Mucosa of descending colon (tissue), 3 donors: ENCODE results near the gene GCSAM. TPM values are rescaled to one million over a fixed set of nuclear protein-coding genes. Genes with fewer than 3 reads are reported as not detected.

Experiments
- ATAC-seq: fragments of 200-7000 bp; cut with Tn5 transposase; one replicate; pipeline ENCODE4 v1.9.1; 2020; ENCODE audit warnings: mild to moderate bottlenecking, moderate library complexity
- DNase-seq, 3 donors: peaks; one replicate each; pipeline ENCODE4 v3.0.0-alpha.2; 2020
- H3K36me3 ChIP-seq: fragments of 200-600 bp; one replicate; pipeline ENCODE4 v1.8.0; 2021; ENCODE audit warnings: low read depth, mild to moderate bottlenecking
- H3K4me1 ChIP-seq: fragments of 200-600 bp; one replicate; pipeline ENCODE4 v1.8.0; 2021; ENCODE audit warnings: low read depth, mild to moderate bottlenecking
- H3K4me3 ChIP-seq: fragments of 200-600 bp; one replicate; pipeline ENCODE4 v1.8.0; 2021; ENCODE audit warnings: mild to moderate bottlenecking
- H3K9me3 ChIP-seq: fragments of 200-600 bp; one replicate; pipeline ENCODE4 v1.8.0; 2021; ENCODE audit warnings: mild to moderate bottlenecking
- intact Hi-C, 2 donors: fragments of 100-400 bp; cut with DNase I in 1 of 2; cut with micrococcal nuclease in 1 of 2; formaldehyde crosslinking; loops; one replicate each; pipeline versions ENCODE4 v1.11.0 to v1.11.1; 2022; cut with DNase I, micrococcal nuclease
- long read RNA-seq, 2 donors: library from polyadenylated mRNA; unstranded; transcript quantifications; one replicate each; pipeline ENCODE4 v2.0.0, GENCODE V29; 2019 to 2021
- total RNA-seq, 3 donors: library from RNA; stranded (reverse); fragmentation: NEBNext Ultra II Directional in 2 of 3; extraction: Animal tissue kit (Norgen Biotek cat#: 25700) in 2 of 3; gene quantifications; one replicate each; pipeline versions ENCODE4 v1.2.1 to v1.2.4, GENCODE V29; 2021 to 2023
- TF ChIP-seq, protein P1 (sequence below): fragments of 200-600 bp; IDR thresholded peaks from one replicate; pipeline ENCODE4 v1.8.0; 2022; ENCODE audit warnings: antibody characterized with exemption, mild to moderate bottlenecking
- donor health status: DM: no; HTN: no; CAD: no; lungs with moderate emphysema.
- donor health status: DM: no; HTN: no; CAD: no.
- donor health status: DM: no; HTN: yes; CAD: no.

Gene GCSAM, protein sequence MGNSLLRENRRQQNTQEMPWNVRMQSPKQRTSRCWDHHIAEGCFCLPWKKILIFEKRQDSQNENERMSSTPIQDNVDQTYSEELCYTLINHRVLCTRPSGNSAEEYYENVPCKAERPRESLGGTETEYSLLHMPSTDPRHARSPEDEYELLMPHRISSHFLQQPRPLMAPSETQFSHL
- total RNA-seq: under 1 TPM in 2 of 3 donors, not detected in 1; 0.36 to 0.41 TPM
- long read RNA-seq, donor 1: 0 reads
- long read RNA-seq, donor 2, partial matches to known transcripts: 0 of 1 reads
- long read RNA-seq, donor 2, other reads (novel, unspliced or antisense): 0 of 1 reads

DNA sequence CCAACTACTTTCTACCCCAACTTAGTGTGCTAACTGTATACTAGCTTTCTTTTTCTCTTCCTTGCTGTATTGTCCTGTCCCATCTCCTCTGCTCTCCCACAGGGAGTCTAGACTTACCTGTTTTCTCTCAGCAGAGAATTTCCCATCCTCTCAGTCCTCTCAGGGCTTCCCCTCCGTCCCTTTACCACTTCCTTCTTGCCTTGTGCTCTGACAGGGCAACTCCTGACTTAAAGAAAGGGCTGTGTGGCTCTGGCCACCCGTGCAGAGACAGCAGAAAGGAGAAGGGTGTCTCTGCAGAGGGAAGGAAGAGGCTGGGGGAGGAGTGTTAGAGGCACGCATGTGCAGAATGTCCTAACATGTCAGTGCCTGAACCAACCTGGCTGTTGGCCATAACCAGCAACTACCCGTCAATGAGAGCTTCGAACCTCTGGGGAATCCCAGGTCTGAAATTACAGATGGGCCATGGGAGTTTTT lies at the start of gene GCSAM:
Gene GCSAM, minus strand, starts transcription at position 274 of the 474 bp plus-strand sequence. Its CDS starts 128 bp downstream, at position 146.
- Histone ChIP-seq H3K36me3 (no peaks in the 10 kb centered on the region), H3K4me1 (peaks cover 8% of the 10 kb centered on the region), H3K9me3 (no peaks in the 10 kb centered on the region), H3K4me3 (no peak within 1 kb of the TSS)
- TF ChIP-seq, protein P1, sequence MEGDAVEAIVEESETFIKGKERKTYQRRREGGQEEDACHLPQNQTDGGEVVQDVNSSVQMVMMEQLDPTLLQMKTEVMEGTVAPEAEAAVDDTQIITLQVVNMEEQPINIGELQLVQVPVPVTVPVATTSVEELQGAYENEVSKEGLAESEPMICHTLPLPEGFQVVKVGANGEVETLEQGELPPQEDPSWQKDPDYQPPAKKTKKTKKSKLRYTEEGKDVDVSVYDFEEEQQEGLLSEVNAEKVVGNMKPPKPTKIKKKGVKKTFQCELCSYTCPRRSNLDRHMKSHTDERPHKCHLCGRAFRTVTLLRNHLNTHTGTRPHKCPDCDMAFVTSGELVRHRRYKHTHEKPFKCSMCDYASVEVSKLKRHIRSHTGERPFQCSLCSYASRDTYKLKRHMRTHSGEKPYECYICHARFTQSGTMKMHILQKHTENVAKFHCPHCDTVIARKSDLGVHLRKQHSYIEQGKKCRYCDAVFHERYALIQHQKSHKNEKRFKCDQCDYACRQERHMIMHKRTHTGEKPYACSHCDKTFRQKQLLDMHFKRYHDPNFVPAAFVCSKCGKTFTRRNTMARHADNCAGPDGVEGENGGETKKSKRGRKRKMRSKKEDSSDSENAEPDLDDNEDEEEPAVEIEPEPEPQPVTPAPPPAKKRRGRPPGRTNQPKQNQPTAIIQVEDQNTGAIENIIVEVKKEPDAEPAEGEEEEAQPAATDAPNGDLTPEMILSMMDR: no peak
- DNase-seq: peak in 2 of 3 donors; percentile 56 to 61
- ATAC-seq: peak; percentile 78
- intact Hi-C loops: no loop called here

DNA sequence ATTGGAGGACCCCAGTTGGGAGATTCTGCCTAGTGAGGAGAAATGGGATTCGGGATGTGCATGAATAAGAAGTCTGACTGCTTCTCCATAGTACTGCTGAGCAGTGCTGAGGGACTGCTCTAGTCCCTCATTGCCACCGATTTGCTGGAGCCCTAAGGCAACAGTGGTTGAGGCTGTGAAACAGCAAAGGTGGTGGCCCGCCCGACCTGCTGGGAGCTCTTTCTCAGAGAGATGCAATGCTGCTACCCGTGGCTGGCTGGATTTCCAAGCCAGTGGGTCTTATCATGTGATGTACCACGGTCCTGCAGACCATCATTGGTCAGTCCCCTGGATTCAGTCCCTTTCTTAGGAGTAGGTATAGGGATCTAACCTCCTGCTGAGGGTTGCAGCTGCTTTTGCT lies 42.6 kb upstream of the GCSAM start:
- no peak for DNase-seq
- Histone ChIP-seq H3K9me3 (no peaks in the 10 kb centered on the region), H3K4me1 (no peaks in the 10 kb centered on the region), H3K36me3 (no peaks in the 10 kb centered on the region), H3K4me3 (no peak overlapping the region)
- no peak for ATAC-seq
- TF ChIP-seq, protein P1: no peak
- intact Hi-C loops: no loop called here

DNA sequence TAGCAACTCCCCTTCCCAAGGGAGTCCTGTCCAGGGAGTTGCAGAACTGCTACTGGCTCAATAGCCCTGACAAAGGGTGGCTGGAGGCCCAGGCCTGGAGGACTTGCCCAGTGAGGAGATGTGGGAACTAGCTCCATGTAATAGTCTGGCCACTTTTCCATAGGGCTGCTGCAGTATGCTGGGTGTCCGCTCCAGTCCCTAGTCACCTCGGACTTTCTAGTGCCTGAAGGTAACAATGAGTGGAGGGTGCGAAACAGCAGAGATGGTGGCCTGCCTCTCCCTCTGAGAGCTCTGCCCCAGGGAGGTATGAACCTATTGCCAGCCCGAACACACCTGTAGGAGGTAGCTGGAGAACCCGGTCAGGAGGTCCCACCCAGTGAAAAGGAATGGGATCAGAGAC lies 42.0 kb upstream of the GCSAM start:
- ATAC-seq (no peak), DNase-seq (no peak)
- Histone ChIP-seq H3K36me3 (no peaks in the 10 kb centered on the region), H3K9me3 (no peaks in the 10 kb centered on the region), H3K4me1 (no peaks in the 10 kb centered on the region), H3K4me3 (no peak overlapping the region)
- intact Hi-C loops: no loop called here
- TF ChIP-seq, protein P1: no peak

DNA sequence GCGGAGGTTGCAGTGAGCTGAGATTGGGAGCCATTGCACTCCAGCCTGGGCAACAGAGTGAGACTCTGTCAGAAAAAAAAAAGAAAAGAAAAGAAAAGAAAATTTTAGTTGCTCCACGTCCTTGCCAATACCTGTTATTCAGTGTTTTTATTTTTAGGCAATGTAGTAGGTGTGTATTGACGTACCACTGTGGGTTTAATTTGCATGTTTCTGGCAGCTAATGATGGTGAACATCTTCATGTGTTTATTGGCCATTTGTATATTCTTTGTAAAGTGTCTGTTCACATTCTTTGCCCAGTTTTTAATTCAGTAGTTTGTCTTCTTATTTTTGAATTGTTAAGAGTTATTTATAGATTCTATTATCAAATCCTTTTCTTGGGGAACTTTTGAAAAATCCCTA lies 38.1 kb upstream of the GCSAM start:
- H3K9me3 ChIP-seq: no peaks in the 10 kb centered on the region
- intact Hi-C loops: no loop called here
- TF ChIP-seq, protein P1: no peak
- no peak for DNase-seq
- ATAC-seq: no peak
- no peak overlapping the region for H3K4me3 ChIP-seq
- no peaks in the 10 kb centered on the region for H3K36me3 ChIP-seq
- H3K4me1 ChIP-seq: no peaks in the 10 kb centered on the region

DNA sequence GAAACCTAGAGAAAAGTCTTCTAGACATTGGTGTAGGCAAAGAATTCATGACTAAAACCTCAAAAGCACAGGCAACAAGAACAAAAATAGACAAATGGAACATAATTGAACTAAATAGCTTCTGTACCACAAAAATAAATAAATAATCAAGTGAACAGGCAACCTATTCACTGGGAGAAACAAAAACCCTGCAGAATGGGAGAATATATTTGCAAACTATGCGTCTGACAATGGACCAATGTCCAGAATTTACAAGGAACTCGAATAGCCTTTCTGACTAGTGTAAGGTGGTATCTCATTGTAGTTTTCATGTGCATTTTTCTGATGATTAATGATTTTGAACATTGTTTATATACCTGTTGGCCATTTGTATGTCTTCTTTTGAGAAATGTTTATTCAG lies 37.0 kb upstream of the GCSAM start:
- Histone ChIP-seq H3K4me3 (no peak overlapping the region), H3K9me3 (no peaks in the 10 kb centered on the region), H3K36me3 (no peaks in the 10 kb centered on the region), H3K4me1 (no peaks in the 10 kb centered on the region)
- intact Hi-C loops: no loop called here
- ATAC-seq (no peak), DNase-seq (no peak)
- TF ChIP-seq, protein P1: no peak
